HEK293 (cell line): Measurements from ENCODE around the gene ZBP1.

Experiments
- CTCF ChIA-PET: fragments of 350-600 bp; formaldehyde crosslinking; extraction: SDS; loops from one replicate; lab custom pipeline; 2021; ENCODE audit warnings: antibody characterized with exemption; lab: Yijun Ruan, JAX
- POLR2A ChIA-PET: fragments of 300-600 bp; formaldehyde crosslinking; extraction: SDS; loops from one replicate; lab custom pipeline; 2020; ENCODE audit warnings: antibody characterized with exemption, inconsistent platforms; lab: Yijun Ruan, JAX
- H3K27ac ChIP-seq: fragments of 200-500 bp; sonication (Bioruptor generic); 2 replicates; pipeline ENCODE4 v1.5.1; 2014; ENCODE audit warnings: low read depth, low read length, control low read depth, inconsistent platforms; ENCODE audit errors: extremely low read depth
- H3K36me3 ChIP-seq, 2 experiments: fragments of 200-500 bp in 1 of 2; sonication (Bioruptor generic) in 1 of 2; 1 replicate in 1 of 2; 2 replicates in 1 of 2; pipeline ENCODE4 v1.5.1; 2014 to 2017; ENCODE audit warnings: inconsistent platforms in 2 of 2, low read length in 2 of 2; ENCODE audit not compliant: control insufficient read depth in 2 of 2, insufficient read depth in 1 of 2
- H3K4me1 ChIP-seq: fragments of 200-500 bp; sonication (Bioruptor generic); 2 replicates; pipeline ENCODE4 v1.5.1; 2014; ENCODE audit warnings: mild to moderate bottlenecking, low read length, inconsistent platforms; ENCODE audit not compliant: control insufficient read depth, insufficient read depth
- H3K4me3 ChIP-seq: 2 replicates; pipeline ENCODE4 v1.5.1; 2011; ENCODE audit warnings: low read depth, mild to moderate bottlenecking, control low read depth, low read length, moderate library complexity
- H3K9me3 ChIP-seq: fragments of 200-500 bp; sonication (Bioruptor generic); 2 replicates; pipeline ENCODE4 v1.5.1; 2014; ENCODE audit warnings: low read depth, low read length, inconsistent platforms; ENCODE audit not compliant: control insufficient read depth, insufficient read depth
- GFI1B ChIP-seq: fragments of 450-650 bp; formaldehyde crosslinking; IDR thresholded peaks from 2 replicates; pipeline ENCODE4 v1.5.1; 2016; ENCODE audit warnings: missing biosample characterization, missing genetic modification characterization
- GLIS2 ChIP-seq: fragments of 450-650 bp; formaldehyde crosslinking; IDR thresholded peaks from 2 replicates; pipeline ENCODE4 v1.5.1; 2016; ENCODE audit warnings: missing biosample characterization, missing genetic modification characterization
- HOXA7 ChIP-seq: sonication (generic); formaldehyde crosslinking; IDR thresholded peaks from 2 replicates; pipeline ENCODE4 v1.8.1; 2022; ENCODE audit warnings: missing genetic modification reagents, borderline replicate concordance
- KLF8 ChIP-seq: fragments of 450-650 bp; formaldehyde crosslinking; IDR thresholded peaks from 2 replicates; pipeline ENCODE4 v1.5.1; 2016; ENCODE audit warnings: missing biosample characterization, missing genetic modification characterization
- TRIM28 ChIP-seq: IDR thresholded peaks from 2 replicates; pipeline ENCODE4 v1.6.1; 2011; ENCODE audit warnings: low read length, control low read depth, borderline replicate concordance
- ZBTB20 ChIP-seq: fragments of 450-650 bp; formaldehyde crosslinking; IDR thresholded peaks from 2 replicates; pipeline ENCODE4 v1.5.1; 2016; ENCODE audit warnings: missing biosample characterization, missing genetic modification characterization
- ZBTB21 ChIP-seq: fragments of 450-650 bp; formaldehyde crosslinking; IDR thresholded peaks from 2 replicates; pipeline ENCODE4 v1.5.1; 2017; ENCODE audit warnings: missing biosample characterization, missing genetic modification characterization
- ZBTB8A ChIP-seq: fragments of 450-650 bp; formaldehyde crosslinking; IDR thresholded peaks from 2 replicates; pipeline ENCODE4 v1.5.1; 2016; ENCODE audit warnings: missing biosample characterization, missing genetic modification characterization
- ZNF112 ChIP-seq: fragments of 450-650 bp; formaldehyde crosslinking; IDR thresholded peaks from 2 replicates; pipeline ENCODE4 v1.5.0; 2017; ENCODE audit warnings: missing biosample characterization, missing genetic modification characterization
- ZNF114 ChIP-seq: fragments of 450-650 bp; formaldehyde crosslinking; IDR thresholded peaks from 2 replicates; pipeline ENCODE4 v1.5.0; 2017; ENCODE audit warnings: missing biosample characterization, missing genetic modification characterization
- ZNF138 ChIP-seq: fragments of 450-650 bp; formaldehyde crosslinking; IDR thresholded peaks from 2 replicates; pipeline ENCODE4 v1.5.1; 2016; ENCODE audit warnings: missing biosample characterization, missing genetic modification characterization, borderline replicate concordance
- ZNF2 ChIP-seq: fragments of 450-650 bp; formaldehyde crosslinking; IDR thresholded peaks from 2 replicates; pipeline ENCODE4 v1.5.1; 2016; ENCODE audit warnings: missing biosample characterization, missing genetic modification characterization
- ZNF24 ChIP-seq: fragments of 450-650 bp; formaldehyde crosslinking; IDR thresholded peaks from 2 replicates; pipeline ENCODE4 v1.5.1; 2016; ENCODE audit warnings: missing biosample characterization, missing genetic modification characterization
- ZNF311 ChIP-seq: fragments of 450-650 bp; formaldehyde crosslinking; IDR thresholded peaks from 2 replicates; pipeline ENCODE4 v1.5.1; 2017; ENCODE audit warnings: missing biosample characterization, missing genetic modification characterization, borderline replicate concordance
- ZNF341 ChIP-seq: fragments of 450-650 bp; formaldehyde crosslinking; IDR thresholded peaks from 2 replicates; pipeline ENCODE4; 2016; ENCODE audit warnings: low read depth, missing biosample characterization, missing genetic modification characterization
- ZNF350 ChIP-seq: fragments of 450-650 bp; formaldehyde crosslinking; IDR thresholded peaks from 2 replicates; pipeline ENCODE4 v1.5.0; 2017; ENCODE audit warnings: missing biosample characterization, mild to moderate bottlenecking, missing genetic modification characterization
- ZNF391 ChIP-seq: fragments of 450-650 bp; formaldehyde crosslinking; IDR thresholded peaks from 2 replicates; pipeline ENCODE4 v1.5.1; 2016; ENCODE audit warnings: low read depth, missing biosample characterization, missing genetic modification characterization, borderline replicate concordance
- ZNF426 ChIP-seq: fragments of 450-650 bp; formaldehyde crosslinking; IDR thresholded peaks from 2 replicates; pipeline ENCODE4 v1.5.1; 2017; ENCODE audit warnings: missing biosample characterization, missing genetic modification characterization, mild to moderate bottlenecking, inconsistent platforms, moderate library complexity
- ZNF664 ChIP-seq: fragments of 450-650 bp; formaldehyde crosslinking; IDR thresholded peaks from 2 replicates; pipeline ENCODE4 v1.5.1; 2016; ENCODE audit warnings: missing biosample characterization, missing genetic modification characterization
- ZNF677 ChIP-seq: fragments of 450-650 bp; IDR thresholded peaks from 2 replicates; pipeline ENCODE4 v1.5.0; 2018; ENCODE audit warnings: missing biosample characterization, mild to moderate bottlenecking, missing genetic modification characterization, moderate library complexity
- ZNF76 ChIP-seq: fragments of 450-650 bp; formaldehyde crosslinking; IDR thresholded peaks from 2 replicates; pipeline ENCODE4; 2016; ENCODE audit warnings: low read depth, missing biosample characterization, missing genetic modification characterization, borderline replicate concordance
- ZNF785 ChIP-seq: fragments of 450-650 bp; formaldehyde crosslinking; IDR thresholded peaks from 2 replicates; pipeline ENCODE4 v1.5.1; 2016; ENCODE audit warnings: missing biosample characterization, missing genetic modification characterization
- TF ChIP-seq, protein P1 (sequence below): fragments of 450-650 bp; formaldehyde crosslinking; IDR thresholded peaks from 2 replicates; pipeline ENCODE4 v1.5.1; 2016; ENCODE audit warnings: missing biosample characterization, missing genetic modification characterization
- TF ChIP-seq, protein P2 (sequence below): fragments of 450-650 bp; formaldehyde crosslinking; IDR thresholded peaks from 2 replicates; pipeline ENCODE4 v1.5.1; 2017; ENCODE audit warnings: missing biosample characterization, missing genetic modification characterization
- TF ChIP-seq, protein P3 (sequence below): fragments of 450-650 bp; formaldehyde crosslinking; IDR thresholded peaks from 2 replicates; pipeline ENCODE4 v1.5.1; 2016; ENCODE audit warnings: missing biosample characterization, missing genetic modification characterization

ZBP1 gene

DNA sequence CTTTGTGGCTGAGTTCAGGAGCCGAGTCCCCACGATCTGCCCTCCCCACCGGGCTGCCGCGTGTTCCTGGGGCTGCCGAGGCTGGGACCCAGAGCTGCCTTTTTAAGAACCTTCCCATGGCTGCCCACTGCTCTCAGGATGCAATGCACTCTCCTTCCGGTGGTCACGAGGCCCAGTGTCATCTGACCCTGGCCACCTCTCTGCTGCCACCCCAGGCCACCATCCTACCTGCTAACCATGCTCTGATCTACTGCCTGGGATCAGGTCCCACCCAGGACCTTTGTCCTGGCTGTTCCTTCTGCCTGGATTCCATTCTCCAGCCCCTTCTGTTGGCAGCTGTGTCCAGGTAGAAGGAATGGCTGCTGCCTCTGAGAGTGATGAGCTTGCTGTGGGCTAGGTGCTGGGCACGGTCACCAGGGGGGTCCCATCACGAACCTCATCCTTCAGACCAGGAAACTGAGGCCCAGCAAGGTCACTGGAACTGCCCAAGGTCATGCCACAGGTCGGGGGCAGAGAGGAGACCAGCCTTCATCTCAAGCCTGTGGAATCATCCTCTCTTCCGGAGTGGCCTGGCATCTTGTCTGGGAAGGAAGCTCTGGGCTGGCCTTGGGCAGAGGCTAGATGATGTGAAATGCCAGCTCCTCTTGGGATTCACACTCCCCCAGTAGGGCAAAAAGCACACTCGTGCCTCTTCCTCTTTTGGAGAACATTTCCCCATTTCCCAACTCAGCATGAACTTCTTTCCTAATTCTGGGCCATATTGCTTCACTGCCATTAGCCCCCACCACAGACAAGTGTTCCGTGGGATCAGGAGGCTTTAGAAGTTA, 38.8 kb downstream of the ZBP1 start:
- H3K27ac ChIP-seq: peak overlapping the region; percentile 94
- TF ChIP-seq ZNF341 (tag by site-specific recombination) (peak; percentile 18; the same call in 1 of the 2 replicates), GLIS2 (tag by site-specific recombination) (no peak), ZNF112 (no peak), ZNF114 (no peak), ZNF426 (tag by site-specific recombination) (no peak), ZBTB20 (no peak)
- TF ChIP-seq, protein P1, sequence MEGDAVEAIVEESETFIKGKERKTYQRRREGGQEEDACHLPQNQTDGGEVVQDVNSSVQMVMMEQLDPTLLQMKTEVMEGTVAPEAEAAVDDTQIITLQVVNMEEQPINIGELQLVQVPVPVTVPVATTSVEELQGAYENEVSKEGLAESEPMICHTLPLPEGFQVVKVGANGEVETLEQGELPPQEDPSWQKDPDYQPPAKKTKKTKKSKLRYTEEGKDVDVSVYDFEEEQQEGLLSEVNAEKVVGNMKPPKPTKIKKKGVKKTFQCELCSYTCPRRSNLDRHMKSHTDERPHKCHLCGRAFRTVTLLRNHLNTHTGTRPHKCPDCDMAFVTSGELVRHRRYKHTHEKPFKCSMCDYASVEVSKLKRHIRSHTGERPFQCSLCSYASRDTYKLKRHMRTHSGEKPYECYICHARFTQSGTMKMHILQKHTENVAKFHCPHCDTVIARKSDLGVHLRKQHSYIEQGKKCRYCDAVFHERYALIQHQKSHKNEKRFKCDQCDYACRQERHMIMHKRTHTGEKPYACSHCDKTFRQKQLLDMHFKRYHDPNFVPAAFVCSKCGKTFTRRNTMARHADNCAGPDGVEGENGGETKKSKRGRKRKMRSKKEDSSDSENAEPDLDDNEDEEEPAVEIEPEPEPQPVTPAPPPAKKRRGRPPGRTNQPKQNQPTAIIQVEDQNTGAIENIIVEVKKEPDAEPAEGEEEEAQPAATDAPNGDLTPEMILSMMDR: peak; percentile 29; the same call in 1 of the 2 replicates
- TF ChIP-seq, all 188 proteins: peak for 2

DNA sequence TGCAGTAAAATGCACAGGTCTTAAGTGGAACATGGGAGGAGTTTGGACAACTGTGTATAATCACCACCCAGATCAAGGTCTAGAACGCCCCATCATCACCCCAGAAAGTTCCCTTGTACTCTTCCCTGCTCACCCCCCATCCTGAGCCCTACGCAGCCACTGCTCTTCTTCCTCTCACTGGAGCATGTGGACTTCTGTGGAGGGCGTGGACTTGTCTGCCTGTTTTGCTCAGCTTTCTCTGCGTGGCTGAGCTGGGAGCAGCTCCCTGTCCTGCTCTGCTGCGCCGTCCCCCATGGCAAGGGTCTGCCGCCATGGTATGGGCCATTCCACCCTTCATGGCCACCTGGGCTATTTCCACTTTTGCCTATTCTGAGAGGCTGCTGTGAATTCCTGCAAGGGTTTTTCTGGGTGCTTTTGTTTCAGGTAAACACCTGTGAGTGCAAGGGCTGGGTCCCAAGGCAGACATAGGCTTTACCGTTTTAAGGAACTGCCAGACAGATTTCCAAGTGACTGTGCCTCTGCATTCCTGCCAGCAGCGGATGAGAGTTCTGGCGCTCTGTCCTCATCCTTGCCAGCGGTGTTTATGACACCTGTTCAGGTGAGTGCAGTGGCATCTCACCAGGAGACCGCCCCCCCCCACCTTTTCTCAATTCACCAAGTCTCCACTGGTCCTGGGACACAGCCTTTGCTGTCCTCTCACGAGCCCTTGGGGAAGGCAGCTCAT, 39.6 kb downstream of the ZBP1 start:
- TF ChIP-seq ZNF664 (no peak), ZBTB8A (tag by site-specific recombination) (0 out of 2 replicates have a peak, but pooled peaks have one; percentile 7)
- ChIA-PET CTCF (interaction anchor here (4.9 to 7.7 kb wide), 2 partner anchors 9 to 15 kb away, joined by 33 to 41 read pairs; no protein-coding TSS in a partner anchor), POLR2A (no interaction called here)
- Histone ChIP-seq H3K36me3 (no peaks in the 10 kb centered on the region), H3K4me1 (peaks cover 24% of the 10 kb centered on the region), H3K27ac (peak overlapping the region; percentile 94), H3K4me3 (no peak overlapping the region), H3K9me3 (no peaks in the 10 kb centered on the region)

More for the DNA sequence above, 38.8 kb downstream of the ZBP1 start:
- CTCF ChIA-PET: interaction anchor here (0.6 to 7.7 kb wide), 3 partner anchors 10 to 85 kb away, joined by 3 to 41 read pairs (median 33); no protein-coding TSS in a partner anchor
- no peak overlapping the region for H3K4me3 ChIP-seq
- H3K4me1 ChIP-seq: peaks cover 24% of the 10 kb centered on the region
- POLR2A ChIA-PET: no interaction called here
- H3K9me3 ChIP-seq: no peaks in the 10 kb centered on the region
- no peaks in the 10 kb centered on the region for H3K36me3 ChIP-seq

DNA sequence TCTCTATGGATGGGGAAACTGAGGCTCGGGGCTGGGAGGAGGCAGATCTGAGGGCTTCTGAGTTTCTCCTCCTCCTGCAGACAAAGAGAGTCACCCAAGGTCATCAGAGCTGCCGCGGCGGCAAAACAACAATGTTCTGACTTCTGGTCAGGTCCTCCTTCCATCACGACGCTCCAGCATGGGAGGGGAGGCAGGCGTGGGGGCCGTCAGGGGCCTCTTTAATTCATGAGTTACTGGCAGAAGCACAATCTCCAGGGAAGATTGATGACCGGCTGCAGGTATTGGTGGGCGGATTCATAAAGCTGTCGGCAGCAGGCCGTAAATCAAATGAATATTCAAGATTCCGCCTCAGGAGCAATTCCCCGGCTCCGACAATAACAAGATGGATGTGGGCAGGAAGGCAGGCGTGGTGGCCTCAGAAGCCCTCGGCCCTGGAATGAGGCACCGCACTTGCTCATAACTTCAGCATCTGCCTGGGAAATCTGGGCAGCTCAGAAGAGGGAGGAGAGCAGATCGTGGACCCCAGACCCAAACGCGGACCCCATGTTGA, 40.3 kb downstream of the ZBP1 start:
- ChIA-PET POLR2A (no interaction called here), CTCF (interaction anchor here (7.7 kb wide), 1 partner anchor 16 kb away, joined by 41 read pairs; no protein-coding TSS in a partner anchor)
- peak overlapping the region; percentile 94 for H3K27ac ChIP-seq
- H3K4me3 ChIP-seq: no peak overlapping the region
- no peaks in the 10 kb centered on the region for H3K36me3 ChIP-seq
- peaks cover 24% of the 10 kb centered on the region for H3K4me1 ChIP-seq
- no peaks in the 10 kb centered on the region for H3K9me3 ChIP-seq
- TF ChIP-seq ZNF677 (tag by site-specific recombination) (no peak), TRIM28 (peak; percentile 61), ZNF138 (tag by site-specific recombination) (no peak), ZNF24 (tag by site-specific recombination) (peak; percentile 48; the same call in 1 of the 2 replicates), GLIS2 (tag by site-specific recombination) (peak; percentile 65), GFI1B (tag by site-specific recombination) (peak; percentile 86; the same call in 1 of the 2 replicates), KLF8 (tag by site-specific recombination) (no peak), HOXA7 (CRISPR knock-in tag) (no peak), ZNF2 (no peak), ZNF785 (tag by site-specific recombination) (no peak), ZBTB21 (tag by site-specific recombination) (no peak; the same call in 1 of the 2 replicates), ZNF76 (0 out of 2 replicates have a peak, but pooled peaks have one; percentile 41), ZNF391 (tag by site-specific recombination) (peak; percentile 46; the same call in 1 of the 2 replicates), ZNF311 (no peak), ZNF350 (tag by site-specific recombination) (no peak)
- TF ChIP-seq, protein P2, sequence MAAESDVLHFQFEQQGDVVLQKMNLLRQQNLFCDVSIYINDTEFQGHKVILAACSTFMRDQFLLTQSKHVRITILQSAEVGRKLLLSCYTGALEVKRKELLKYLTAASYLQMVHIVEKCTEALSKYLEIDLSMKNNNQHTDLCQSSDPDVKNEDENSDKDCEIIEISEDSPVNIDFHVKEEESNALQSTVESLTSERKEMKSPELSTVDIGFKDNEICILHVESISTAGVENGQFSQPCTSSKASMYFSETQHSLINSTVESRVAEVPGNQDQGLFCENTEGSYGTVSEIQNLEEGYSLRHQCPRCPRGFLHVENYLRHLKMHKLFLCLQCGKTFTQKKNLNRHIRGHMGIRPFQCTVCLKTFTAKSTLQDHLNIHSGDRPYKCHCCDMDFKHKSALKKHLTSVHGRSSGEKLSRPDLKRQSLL (tag by site-specific recombination): 0 out of 2 replicates have a peak, but pooled peaks have one; percentile 27
- TF ChIP-seq, protein P3, sequence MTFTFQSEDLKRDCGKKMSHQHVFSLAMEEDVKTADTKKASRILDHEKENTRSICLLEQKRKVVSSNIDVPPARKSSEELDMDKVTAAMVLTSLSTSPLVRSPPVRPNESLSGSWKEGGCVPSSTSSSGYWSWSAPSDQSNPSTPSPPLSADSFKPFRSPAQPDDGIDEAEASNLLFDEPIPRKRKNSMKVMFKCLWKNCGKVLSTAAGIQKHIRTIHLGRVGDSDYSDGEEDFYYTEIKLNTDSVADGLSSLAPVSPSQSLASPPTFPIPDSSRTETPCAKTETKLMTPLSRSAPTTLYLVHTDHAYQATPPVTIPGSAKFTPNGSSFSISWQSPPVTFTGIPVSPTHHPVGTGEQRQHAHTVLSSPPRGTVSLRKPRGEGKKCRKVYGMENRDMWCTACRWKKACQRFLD (tag by site-specific recombination): no peak
